Mucosa of rectum (tissue), 2 donors: Measurements from ENCODE around the gene AK5.

ENCODE experiments used
- H3K27ac ChIP-seq, 2 donors: one replicate each; pipeline ENCODE4 v1.7.0; 2013; ENCODE audit warnings: inconsistent platforms in 2 of 2, low read depth in 2 of 2, low read length in 2 of 2
- H3K27me3 ChIP-seq, 2 donors: one replicate each; pipeline ENCODE4 v1.7.0; 2013; ENCODE audit warnings: low read length in 2 of 2; ENCODE audit not compliant: control insufficient read depth in 2 of 2, insufficient read depth in 2 of 2
- H3K36me3 ChIP-seq, 2 donors: one replicate each; pipeline ENCODE4 v1.7.0; 2013; ENCODE audit warnings: low read length in 2 of 2; ENCODE audit not compliant: control insufficient read depth in 2 of 2, insufficient read depth in 2 of 2
- H3K4me1 ChIP-seq, 2 donors: one replicate each; pipeline ENCODE4 v1.7.0; 2013; ENCODE audit warnings: low read length in 2 of 2, mild to moderate bottlenecking in 1 of 2; ENCODE audit not compliant: control insufficient read depth in 2 of 2, insufficient read depth in 2 of 2
- H3K4me3 ChIP-seq, 2 donors: one replicate each; pipeline ENCODE4 v1.7.0; 2013; ENCODE audit warnings: low read length in 2 of 2
- H3K9ac ChIP-seq, 2 donors: one replicate each; pipeline ENCODE4 v1.7.0; 2013; ENCODE audit warnings: low read length in 2 of 2, low read depth in 1 of 2, mild to moderate bottlenecking in 1 of 2
- H3K9me3 ChIP-seq, 2 donors: one replicate each; pipeline ENCODE4 v1.7.0; 2013; ENCODE audit warnings: low read length in 2 of 2; ENCODE audit not compliant: control insufficient read depth in 2 of 2
- donor health status: healthy.
- donor health status: Normal muscosa, but diverticular disease.

AK5 gene

DNA sequence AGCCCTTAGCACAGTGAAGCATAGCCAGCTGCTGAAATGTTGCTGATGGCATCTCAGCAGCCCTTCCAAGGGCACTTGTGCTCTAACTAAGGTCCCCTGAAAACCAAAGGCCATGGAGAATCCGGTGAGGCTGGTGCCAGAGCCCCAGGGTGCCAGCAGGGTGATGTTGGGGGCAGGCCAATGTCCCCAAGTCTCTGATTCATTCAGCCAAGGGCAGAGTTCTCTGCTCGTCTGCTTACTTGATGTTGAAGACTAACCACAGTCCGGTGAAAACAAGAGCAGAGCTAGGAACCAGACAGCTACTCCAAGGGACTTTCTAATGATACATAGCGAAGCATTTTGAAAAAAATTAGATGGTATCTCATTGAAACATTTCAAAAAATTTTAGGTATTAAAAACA, 250.8 kb downstream of the AK5 start:
- no peaks in the 10 kb centered on the region for H3K36me3 ChIP-seq
- H3K27ac ChIP-seq = no peak overlapping the region
- no peak overlapping the region for H3K9ac ChIP-seq
- peaks cover 0 to 3% of the 10 kb centered on the region in 2 donors for H3K4me1 ChIP-seq
- no peaks in the 10 kb centered on the region for H3K27me3 ChIP-seq
- H3K9me3 ChIP-seq = no peaks in the 10 kb centered on the region
- H3K4me3 ChIP-seq = no peak overlapping the region

DNA sequence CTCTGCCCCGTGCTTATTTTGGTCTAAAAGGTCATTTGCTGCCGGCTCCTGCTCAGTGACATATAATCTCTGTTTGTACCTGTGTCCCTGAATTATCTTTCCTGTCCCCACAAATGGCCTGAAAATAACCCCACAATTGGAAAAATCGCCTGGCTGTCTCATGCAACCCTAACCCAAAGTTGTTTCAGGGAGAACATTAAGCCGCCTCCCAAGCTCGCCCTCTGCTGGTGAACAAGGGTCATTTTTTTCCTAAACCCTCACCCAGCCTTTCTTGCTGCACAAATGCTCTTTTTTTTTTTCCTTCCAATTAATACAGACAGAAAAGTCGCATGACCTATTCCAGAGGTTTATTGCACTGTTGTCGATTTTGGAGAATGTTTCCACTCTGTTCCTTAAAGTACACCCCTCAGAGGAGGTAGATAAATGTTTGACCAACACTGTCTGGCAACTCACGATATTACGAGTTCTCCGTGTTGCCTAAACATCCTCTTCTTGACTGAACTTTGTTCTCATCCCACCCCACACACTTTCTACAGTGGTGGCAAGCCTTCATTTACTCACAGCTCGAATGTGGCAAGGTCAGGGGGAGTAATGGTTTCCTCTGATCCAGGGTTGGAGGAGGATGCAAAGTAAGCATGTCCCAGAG, 252.0 kb downstream of the AK5 start:
- no peaks in the 10 kb centered on the region for H3K36me3 ChIP-seq
- H3K27ac ChIP-seq = no peak overlapping the region
- peaks cover 0 to 3% of the 10 kb centered on the region in 2 donors for H3K4me1 ChIP-seq
- H3K9me3 ChIP-seq = no peaks in the 10 kb centered on the region
- no peak overlapping the region for H3K4me3 ChIP-seq
- no peak overlapping the region for H3K9ac ChIP-seq
- no peaks in the 10 kb centered on the region for H3K27me3 ChIP-seq

DNA sequence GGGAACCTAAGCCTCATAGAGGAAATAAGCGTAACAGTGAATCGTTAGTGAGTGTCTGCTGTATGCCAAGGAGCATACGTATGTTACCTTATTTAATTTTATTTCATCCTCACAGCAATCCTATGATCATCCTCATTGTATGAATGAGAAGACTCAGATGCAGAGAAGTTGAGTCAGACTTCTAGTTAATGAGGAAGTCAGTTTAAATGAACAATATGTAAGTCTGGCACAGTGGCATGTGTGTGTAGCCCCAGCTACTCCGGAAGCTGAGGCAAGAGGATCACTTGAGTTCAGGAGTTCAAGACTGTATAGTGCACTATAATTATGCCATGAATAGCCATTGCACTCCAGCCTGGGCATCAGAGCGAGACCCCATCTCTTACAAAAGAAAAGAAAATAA, 252.6 kb downstream of the AK5 start:
- H3K36me3 ChIP-seq = no peaks in the 10 kb centered on the region
- no peak overlapping the region for H3K4me3 ChIP-seq
- peaks cover 2 to 3% of the 10 kb centered on the region in 2 donors for H3K4me1 ChIP-seq
- no peak overlapping the region for H3K9ac ChIP-seq
- no peak overlapping the region for H3K27ac ChIP-seq
- H3K9me3 ChIP-seq = no peaks in the 10 kb centered on the region
- H3K27me3 ChIP-seq = no peaks in the 10 kb centered on the region

DNA sequence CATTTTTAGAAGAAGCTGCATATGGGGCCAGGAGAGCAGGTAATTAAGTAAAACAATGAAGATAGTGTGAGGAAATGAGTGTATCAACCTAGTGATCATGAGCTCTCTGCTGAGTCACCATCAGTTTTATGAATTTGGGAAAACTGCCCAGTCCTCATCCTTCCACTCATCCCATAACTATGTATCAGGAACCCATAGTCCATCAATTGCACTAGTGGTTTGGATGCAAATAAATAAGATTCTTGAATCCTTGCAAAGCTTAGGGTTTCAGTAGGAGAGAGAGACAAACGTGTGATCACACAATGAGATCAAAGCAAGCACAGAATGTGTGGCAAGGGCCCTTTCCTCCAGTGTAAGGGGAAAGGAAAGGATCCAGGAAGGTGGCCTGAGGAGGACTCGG, 255.0 kb downstream of the AK5 start:
- H3K36me3 ChIP-seq = no peaks in the 10 kb centered on the region
- no peak overlapping the region for H3K9ac ChIP-seq
- peaks cover 3% of the 10 kb centered on the region in 2 donors for H3K4me1 ChIP-seq
- no peak overlapping the region for H3K4me3 ChIP-seq
- H3K27me3 ChIP-seq = no peaks in the 10 kb centered on the region
- H3K27ac ChIP-seq = no peak overlapping the region
- no peaks in the 10 kb centered on the region for H3K9me3 ChIP-seq

DNA sequence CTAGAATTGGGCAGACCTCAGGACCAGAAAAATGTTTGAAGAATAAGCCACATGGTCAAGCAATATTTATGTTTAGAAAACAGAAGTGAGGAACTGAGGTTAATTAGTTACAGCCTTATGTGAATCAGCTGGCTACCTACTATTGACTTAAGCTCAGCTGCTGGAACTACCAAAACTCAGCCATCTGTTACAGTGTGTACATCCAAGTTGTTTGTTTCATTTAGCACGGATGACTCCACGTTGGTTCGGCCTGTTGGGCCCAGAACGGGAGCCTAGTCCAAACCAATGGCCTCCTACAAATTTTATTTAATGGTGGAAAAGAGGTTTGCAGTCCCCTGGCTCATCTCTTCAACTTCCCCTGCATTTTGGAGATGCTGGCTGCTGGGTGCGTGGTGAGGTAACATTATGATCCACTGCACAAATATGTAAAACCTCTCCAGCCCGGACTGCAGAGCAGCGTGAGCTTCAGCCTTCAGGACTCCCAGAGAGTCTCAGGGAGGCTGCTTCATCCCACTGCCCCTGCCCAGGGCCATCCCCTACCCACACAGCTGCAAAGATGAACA, 257.2 kb downstream of the AK5 start:
- no peak overlapping the region for H3K4me3 ChIP-seq
- peak overlapping the region in 1 of 2 donors; percentile 23 for H3K27ac ChIP-seq
- H3K36me3 ChIP-seq = no peaks in the 10 kb centered on the region
- no peak overlapping the region for H3K9ac ChIP-seq
- H3K4me1 ChIP-seq = peaks cover under 1 to 3% of the 10 kb centered on the region in 2 donors
- no peaks in the 10 kb centered on the region for H3K27me3 ChIP-seq
- H3K9me3 ChIP-seq = no peaks in the 10 kb centered on the region

DNA sequence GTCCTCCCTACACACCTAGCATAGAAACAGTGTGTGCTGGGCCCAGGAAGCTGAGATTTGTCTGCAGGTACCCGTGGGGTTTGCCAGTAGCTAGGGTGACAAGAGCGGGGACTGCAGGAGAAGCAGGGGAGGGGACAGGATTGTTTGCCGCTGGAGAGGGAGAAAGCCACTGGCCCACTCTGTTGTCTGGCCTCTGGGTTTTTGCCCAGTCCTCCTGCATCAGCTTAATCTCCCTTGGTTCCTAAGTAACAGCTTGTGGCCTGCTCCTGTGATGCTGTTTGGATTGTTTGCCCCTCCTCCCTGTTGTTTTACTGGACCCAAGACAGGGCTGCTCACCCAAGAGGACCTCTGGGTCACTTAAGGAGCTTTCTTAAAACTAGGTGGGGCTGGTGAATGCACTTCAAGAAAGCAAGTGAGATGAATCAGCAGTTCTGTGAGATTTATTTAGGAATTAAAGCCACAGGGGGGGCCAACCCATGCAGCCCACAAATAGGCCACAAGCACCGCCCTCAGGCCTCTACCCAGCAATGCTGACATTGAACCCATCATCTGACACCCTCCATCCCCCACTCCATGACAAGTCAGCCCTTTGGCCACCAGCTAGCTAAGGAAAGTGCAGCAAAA, 257.8 kb downstream of the AK5 start:
- Histone ChIP-seq H3K9me3 (no peaks in the 10 kb centered on the region), H3K27ac (peak overlapping the region in 1 of 2 donors; percentile 23), H3K4me3 (no peak overlapping the region), H3K4me1 (peaks cover 0 to 3% of the 10 kb centered on the region in 2 donors), H3K36me3 (no peaks in the 10 kb centered on the region), H3K27me3 (no peaks in the 10 kb centered on the region), H3K9ac (no peak overlapping the region)

DNA sequence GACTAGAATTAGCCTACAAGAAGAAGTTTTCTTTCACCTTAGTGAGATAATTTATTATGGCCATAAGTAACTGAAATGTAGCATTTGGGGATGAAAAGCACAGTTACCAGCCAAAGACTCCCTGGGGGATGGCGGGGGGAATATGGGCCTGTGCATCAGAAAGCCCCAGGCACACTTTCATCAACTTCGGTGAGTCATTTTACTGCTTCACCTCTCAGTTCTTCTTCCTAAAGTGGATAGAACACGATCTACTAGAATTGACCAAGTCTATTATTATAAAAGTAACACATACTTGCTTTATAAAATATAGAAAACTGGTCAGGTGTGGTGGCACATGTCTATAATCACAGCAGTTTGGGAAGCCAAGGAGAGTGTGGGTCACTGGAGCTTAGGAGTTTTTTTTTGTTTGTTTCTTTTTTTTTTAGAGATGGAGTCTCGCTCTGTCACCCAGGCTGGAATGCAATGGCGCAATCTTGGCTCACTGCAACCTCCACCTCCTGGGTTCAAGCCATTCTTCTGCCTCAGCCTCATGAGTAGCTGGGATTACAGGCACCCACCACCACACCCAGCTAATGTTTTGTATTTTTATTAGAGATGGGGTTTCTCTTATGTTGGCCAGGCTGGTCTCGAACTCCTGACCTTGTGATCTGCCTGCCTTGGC, 258.8 kb downstream of the AK5 start:
- no peaks in the 10 kb centered on the region for H3K27me3 ChIP-seq
- no peaks in the 10 kb centered on the region for H3K9me3 ChIP-seq
- no peaks in the 10 kb centered on the region for H3K36me3 ChIP-seq
- H3K4me1 ChIP-seq = peaks cover 0 to 3% of the 10 kb centered on the region in 2 donors
- no peak overlapping the region for H3K4me3 ChIP-seq
- no peak overlapping the region for H3K27ac ChIP-seq
- H3K9ac ChIP-seq = no peak overlapping the region

DNA sequence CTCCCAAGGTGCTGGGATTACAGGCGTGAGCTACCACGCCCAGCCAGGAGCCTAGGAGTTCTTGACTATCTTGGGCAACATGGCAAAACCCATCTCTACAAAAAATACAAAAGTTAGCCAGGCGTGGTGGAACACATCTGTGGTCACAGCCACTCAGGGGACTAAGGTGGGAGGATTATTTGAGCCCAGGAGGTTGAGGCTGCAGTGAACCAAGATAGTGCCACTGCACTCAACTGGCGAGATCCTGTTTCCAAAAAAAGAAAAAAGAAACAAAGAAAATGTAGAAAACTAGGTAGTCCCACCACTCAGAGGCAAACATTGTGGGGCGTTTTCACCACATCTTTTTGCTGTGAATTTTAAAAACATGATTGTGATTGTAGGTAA, 259.3 kb downstream of the AK5 start:
- H3K27ac ChIP-seq = no peak overlapping the region
- no peak overlapping the region for H3K9ac ChIP-seq
- no peaks in the 10 kb centered on the region for H3K36me3 ChIP-seq
- H3K4me3 ChIP-seq = no peak overlapping the region
- H3K9me3 ChIP-seq = no peaks in the 10 kb centered on the region
- no peaks in the 10 kb centered on the region for H3K27me3 ChIP-seq
- peaks cover 0 to 3% of the 10 kb centered on the region in 2 donors for H3K4me1 ChIP-seq

DNA sequence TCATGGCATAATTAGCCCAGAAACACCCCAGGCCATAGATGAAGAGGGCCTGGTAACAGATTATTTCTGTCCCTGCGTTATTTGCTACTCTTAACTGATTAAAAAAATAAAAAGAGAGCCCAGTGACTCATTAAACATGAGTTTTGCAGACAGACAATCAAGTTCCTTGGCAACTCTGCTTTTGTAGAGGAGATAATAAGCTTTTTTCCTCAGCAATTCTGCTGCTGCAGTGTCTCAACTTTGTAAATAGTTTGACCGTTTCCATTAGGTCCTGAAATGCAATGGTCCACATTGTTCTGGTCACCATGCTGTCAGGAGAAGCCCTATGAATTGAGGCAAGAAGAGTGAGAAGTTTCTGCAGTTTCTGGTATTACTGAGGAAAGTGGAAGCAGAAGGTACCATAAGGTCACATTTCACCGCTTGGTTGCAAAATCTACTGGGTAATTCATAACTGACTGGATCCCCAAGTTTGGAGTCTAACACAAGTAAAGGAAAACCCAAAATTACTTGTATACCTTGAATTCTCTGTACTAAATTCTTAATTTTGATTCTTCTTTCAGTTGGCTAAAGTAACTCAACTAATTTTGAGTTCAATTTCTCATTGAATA, 261.1 kb downstream of the AK5 start:
- H3K36me3 ChIP-seq = no peaks in the 10 kb centered on the region
- H3K9ac ChIP-seq = no peak overlapping the region
- peaks cover 0 to 3% of the 10 kb centered on the region in 2 donors for H3K4me1 ChIP-seq
- H3K27me3 ChIP-seq = no peaks in the 10 kb centered on the region
- no peaks in the 10 kb centered on the region for H3K9me3 ChIP-seq
- H3K4me3 ChIP-seq = no peak overlapping the region
- H3K27ac ChIP-seq = no peak overlapping the region
